Hypothalamus (tissue), 51 donors: Measurements from ENCODE around the gene IL6.
"Not testable (repeated sequence)": the region's sequence is repeated elsewhere in the genome, so short reads cannot be mapped to it uniquely, and the experiment has no call there.

Experiments used
- DNase-seq, 51 donors: peaks; one replicate each; lab custom pipeline; 2025; lab: John Stamatoyannopoulos, UW

The IL6 gene

DNA sequence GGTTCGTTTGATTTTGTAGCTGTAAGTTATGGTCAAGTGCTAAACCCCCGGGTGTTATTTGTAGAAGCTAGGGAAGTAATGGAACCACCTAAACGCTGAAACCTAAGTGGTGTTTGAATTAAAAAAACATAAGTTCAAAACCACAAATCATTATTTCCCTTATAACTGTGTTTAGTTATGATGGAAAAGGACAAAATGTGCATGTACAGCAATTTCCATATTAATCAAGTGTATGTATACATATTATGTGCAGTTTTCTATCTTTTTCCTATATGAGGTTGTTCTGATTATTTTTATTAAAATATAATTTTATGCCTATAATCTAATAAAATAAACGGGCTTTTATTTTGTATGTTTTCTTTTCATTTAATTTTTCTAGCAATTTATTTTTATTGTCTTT, 45.9 kb downstream of the IL6 start:
- no peak for DNase-seq

GRCh38 chr7:22776964-22777363, 50.0 kb downstream of the IL6 start:
- no peak for DNase-seq

DNA sequence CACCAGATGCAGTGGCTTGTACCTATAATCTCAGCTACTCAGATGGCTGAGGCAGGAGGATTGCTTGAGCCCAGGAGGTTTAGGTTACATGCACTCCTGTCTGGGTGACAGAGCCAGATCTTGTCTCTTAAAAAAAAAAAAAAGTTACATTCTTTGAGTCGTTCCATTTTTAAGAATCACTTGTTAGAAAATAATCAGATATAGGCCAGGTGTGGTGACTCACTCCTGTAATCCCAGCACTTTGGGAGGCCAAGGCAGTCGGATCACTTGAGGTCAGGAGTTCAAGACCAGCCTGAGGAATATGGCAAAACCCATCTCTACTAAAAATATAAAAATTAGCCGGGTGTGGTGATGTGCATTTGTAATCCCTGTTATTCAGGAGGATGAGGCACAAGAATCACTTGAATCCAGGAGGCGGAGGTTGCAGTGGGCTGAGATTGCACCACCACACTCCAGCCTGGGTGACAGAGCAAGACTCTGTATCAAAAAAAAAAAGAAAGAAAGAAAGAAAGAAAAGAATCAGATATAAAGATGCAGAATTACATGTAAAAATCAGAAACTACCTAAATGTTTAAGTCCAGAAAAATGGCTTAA, 52.8 kb downstream of the IL6 start:
- not testable (repeated sequence) for DNase-seq

DNA sequence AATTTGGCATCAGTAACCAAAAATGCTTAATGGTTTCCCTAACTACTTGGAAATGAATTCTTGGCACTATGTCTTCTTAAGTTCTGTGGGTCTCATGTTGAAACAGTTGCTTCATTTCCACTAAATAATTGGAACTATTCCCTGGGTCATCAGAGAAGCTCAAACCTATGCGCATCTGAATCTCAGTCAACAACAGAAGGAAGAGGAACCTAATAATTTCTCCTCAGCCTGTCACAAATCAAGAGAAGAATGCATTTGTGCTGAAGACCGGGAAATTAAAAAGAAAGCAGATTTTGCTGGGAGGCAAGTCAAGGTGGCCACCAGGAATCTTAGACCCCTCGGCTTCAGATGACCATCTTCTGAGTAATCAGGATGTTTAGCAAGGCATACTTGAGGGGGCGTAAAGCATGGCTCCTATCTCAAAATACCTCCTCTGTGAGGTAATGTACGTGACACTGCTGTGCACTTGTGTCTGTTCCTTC, 54.3 kb downstream of the IL6 start:
- no peak for DNase-seq
